Prostate gland (tissue), 2 donors: ENCODE results near the gene COG2. TPM values are rescaled to one million over a fixed set of nuclear protein-coding genes. Genes with fewer than 3 reads are reported as not detected.

Experiments used
- DNase-seq: peaks from one replicate; pipeline ENCODE4 v3.0.0-alpha.2; 2019; ENCODE audit warnings: low spot score
- H3K27ac ChIP-seq, 2 donors: fragments of 200-600 bp; sonication (generic); 2 replicates each; pipeline ENCODE4 v1.5.1; 2017 to 2019
- H3K27me3 ChIP-seq: fragments of 200-600 bp; sonication (generic); replicated peaks from 2 replicates; pipeline ENCODE4 v1.5.1; 2019; ENCODE audit not compliant: insufficient read depth
- H3K36me3 ChIP-seq, 2 donors: fragments of 200-600 bp; sonication (generic); 1 replicate in 1 of 2; 2 replicates in 1 of 2; pipeline versions ENCODE4 v1.5.1 to v1.8.1; 2017 to 2019
- H3K4me1 ChIP-seq: fragments of 200-600 bp; sonication (generic); replicated peaks from 2 replicates; pipeline ENCODE4 v1.5.1; 2019
- H3K4me3 ChIP-seq, 2 donors: fragments of 200-600 bp; sonication (generic); 2 replicates each; pipeline ENCODE4 v1.5.1; 2017 to 2019
- H3K9me3 ChIP-seq: fragments of 200-600 bp; sonication (generic); 2 replicates; pipeline ENCODE4 v1.5.1; 2017
- POLR2A ChIP-seq: fragments of 450-650 bp; IDR thresholded peaks from one replicate; pipeline ENCODE4 v1.6.1; 2016; ENCODE audit warnings: antibody characterized with exemption, mild to moderate bottlenecking
- POLR2AphosphoS5 ChIP-seq: sonication (generic); formaldehyde crosslinking; IDR thresholded peaks from one replicate; pipeline ENCODE4 v1.6.1; 2017; ENCODE audit warnings: antibody characterized with exemption
- WGBS: methylation state at CpG from one replicate; pipeline ENCODE4 v1.1.5; 2018; 5-methylcytosine and 5-hydroxymethylcytosine counted together
- intact Hi-C: fragments of 100-400 bp; cut with DNase I; formaldehyde crosslinking; loops from one replicate; pipeline ENCODE4 v1.14.2; 2022
- total RNA-seq, 2 donors: library from RNA; depleted of rRNA; stranded (reverse); fragments of >200 nt; gene quantifications; one replicate each; pipeline ENCODE4 v1.1.0, GENCODE V29; 2016
- TF ChIP-seq, protein P1 (sequence below), 4 experiments: fragments of 200-600 bp in 2 of 4; fragments of 450-650 bp in 2 of 4; sonication (generic) in 2 of 4; IDR thresholded peaks; 1 replicate in 3 of 4; 2 replicates in 1 of 4; pipeline ENCODE4 v1.5.1; 2016 to 2019; ENCODE audit warnings: antibody characterized with exemption in 4 of 4, mild to moderate bottlenecking in 2 of 4, moderate library complexity in 2 of 4

COG2 gene, protein sequence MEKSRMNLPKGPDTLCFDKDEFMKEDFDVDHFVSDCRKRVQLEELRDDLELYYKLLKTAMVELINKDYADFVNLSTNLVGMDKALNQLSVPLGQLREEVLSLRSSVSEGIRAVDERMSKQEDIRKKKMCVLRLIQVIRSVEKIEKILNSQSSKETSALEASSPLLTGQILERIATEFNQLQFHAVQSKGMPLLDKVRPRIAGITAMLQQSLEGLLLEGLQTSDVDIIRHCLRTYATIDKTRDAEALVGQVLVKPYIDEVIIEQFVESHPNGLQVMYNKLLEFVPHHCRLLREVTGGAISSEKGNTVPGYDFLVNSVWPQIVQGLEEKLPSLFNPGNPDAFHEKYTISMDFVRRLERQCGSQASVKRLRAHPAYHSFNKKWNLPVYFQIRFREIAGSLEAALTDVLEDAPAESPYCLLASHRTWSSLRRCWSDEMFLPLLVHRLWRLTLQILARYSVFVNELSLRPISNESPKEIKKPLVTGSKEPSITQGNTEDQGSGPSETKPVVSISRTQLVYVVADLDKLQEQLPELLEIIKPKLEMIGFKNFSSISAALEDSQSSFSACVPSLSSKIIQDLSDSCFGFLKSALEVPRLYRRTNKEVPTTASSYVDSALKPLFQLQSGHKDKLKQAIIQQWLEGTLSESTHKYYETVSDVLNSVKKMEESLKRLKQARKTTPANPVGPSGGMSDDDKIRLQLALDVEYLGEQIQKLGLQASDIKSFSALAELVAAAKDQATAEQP
- 10 to 100 TPM; 26.1 to 32.8 TPM for total RNA-seq

DNA sequence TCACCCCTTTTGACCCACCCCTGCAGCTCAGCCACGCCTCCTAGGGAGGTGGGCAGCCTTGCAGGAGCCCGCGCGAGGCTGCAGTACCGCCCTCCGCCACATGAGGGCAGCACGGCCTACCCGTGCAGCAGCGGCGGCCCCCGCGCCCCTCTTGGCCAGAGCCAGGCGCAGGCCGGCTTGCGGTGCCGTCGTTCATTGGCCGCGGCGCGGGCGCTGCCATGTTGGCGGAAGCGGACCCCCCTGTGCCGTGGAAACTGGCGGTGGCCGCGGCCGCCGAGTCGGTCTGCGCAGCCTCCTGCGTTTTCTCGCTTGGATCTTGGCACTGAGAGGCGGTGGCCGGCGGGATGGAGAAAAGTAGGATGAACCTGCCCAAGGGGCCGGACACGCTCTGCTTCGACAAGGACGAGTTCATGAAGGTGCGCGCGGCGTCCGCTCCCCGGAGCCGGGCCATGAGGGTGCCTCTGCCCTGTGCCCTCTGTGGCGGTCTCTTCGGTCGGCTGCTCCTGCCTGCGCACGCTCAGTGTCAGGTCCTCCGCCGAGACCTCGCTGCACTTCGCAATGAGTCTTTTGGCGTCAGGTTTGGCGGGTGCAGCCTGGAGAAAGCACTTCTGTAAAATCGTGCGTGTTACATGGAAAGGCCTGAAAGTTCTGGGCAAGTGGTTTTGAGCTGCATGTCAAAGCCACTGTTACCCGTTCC, at the start of gene COG2:
Gene COG2, plus strand, starts transcription at position 219 of the 697 bp plus-strand sequence. Its CDS starts 126 bp downstream, at position 345.
- intact Hi-C loops = no loop called here
- WGBS = 0% methylated on average over 49 of the region's 62 CpGs
- H3K27ac ChIP-seq = peak within 1 kb of the TSS; percentile 63 to 84

DNA sequence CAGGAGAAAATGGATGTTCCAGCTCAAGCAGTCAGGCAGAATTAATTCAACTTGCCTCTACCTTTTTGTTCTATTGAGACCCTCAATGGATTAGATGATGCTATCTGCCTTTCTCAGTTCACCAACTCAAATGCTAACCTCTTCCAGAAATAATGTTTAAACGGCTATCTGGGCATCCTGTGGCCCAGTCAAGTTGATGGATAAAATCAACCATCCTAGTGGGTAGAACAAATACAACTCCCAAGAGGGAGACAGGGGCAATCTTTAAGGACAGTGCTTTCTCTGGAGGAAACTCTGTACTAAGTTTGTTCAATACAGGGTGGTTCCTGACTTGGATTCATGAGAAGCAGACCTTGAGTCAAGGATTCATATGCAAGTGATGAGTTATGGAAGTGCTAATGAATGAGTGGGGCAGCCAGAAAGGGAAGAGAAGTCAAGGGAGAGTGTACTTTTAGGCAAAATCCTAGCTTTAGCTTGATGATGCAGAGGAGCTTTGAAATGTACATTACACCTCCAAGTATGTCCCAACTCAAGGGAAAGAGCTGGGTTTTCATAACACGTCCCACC, 49.4 kb upstream of the COG2 start:
- H3K27ac ChIP-seq = no peak overlapping the region
- H3K4me1 ChIP-seq = no peaks in the 10 kb centered on the region
- H3K27me3 ChIP-seq = no peaks in the 10 kb centered on the region
- intact Hi-C loops = no loop called here
- no peak overlapping the region for H3K4me3 ChIP-seq
- no peak for DNase-seq
- no peak for TF ChIP-seq POLR2AphosphoS5
- TF ChIP-seq, protein P1, sequence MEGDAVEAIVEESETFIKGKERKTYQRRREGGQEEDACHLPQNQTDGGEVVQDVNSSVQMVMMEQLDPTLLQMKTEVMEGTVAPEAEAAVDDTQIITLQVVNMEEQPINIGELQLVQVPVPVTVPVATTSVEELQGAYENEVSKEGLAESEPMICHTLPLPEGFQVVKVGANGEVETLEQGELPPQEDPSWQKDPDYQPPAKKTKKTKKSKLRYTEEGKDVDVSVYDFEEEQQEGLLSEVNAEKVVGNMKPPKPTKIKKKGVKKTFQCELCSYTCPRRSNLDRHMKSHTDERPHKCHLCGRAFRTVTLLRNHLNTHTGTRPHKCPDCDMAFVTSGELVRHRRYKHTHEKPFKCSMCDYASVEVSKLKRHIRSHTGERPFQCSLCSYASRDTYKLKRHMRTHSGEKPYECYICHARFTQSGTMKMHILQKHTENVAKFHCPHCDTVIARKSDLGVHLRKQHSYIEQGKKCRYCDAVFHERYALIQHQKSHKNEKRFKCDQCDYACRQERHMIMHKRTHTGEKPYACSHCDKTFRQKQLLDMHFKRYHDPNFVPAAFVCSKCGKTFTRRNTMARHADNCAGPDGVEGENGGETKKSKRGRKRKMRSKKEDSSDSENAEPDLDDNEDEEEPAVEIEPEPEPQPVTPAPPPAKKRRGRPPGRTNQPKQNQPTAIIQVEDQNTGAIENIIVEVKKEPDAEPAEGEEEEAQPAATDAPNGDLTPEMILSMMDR (IDR thresholded peaks at IDR 0.05) = no peak
- no peak for TF ChIP-seq POLR2A
- 94% methylated on average over 2 of the region's 2 CpGs for WGBS
- no peaks in the 10 kb centered on the region for H3K36me3 ChIP-seq
- H3K9me3 ChIP-seq = no peaks in the 10 kb centered on the region

More for the DNA sequence above, at the start of gene COG2:
- peaks cover 9% of the 10 kb centered on the region for H3K4me1 ChIP-seq
- peak within 1 kb of the TSS; percentile 57 to 82 for H3K4me3 ChIP-seq
- DNase-seq = peak; percentile 93
- TF ChIP-seq POLR2AphosphoS5 = peak; percentile 84
- TF ChIP-seq, protein P1 (IDR thresholded peaks at IDR 0.05) = peak; percentile 99 to 100 (median 100)
- TF ChIP-seq POLR2A = peak; percentile 33
- no peaks in the 10 kb centered on the region for H3K36me3 ChIP-seq
- no peaks in the 10 kb centered on the region for H3K9me3 ChIP-seq
- no peaks in the 10 kb centered on the region for H3K27me3 ChIP-seq

DNA sequence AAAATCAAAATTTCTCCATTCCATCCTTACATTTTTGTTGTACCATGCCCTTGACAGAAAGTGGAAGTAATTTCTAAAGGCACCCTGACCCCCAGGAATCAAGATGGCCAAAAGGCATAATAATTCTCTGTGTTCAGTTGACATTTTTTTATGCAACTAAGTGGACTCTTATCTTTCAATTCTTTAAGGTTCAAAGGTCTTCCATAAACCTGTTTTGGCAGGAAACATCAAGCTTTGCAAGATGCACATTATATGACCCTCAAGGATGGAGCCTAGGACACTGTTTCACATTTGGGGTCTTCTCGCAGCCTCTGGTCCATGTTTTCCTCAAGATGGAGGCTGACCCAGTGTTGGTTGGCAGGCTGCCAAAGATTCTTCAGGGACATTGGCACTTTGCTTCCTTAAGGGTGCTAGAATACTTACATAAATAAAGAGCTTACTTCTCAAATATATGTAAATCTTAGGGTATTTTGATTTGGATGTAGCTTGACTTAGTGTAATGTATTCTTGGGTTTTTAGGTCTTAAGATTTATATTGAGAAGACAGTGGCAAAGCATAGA, 48.0 kb upstream of the COG2 start:
- no peaks in the 10 kb centered on the region for H3K9me3 ChIP-seq
- no peaks in the 10 kb centered on the region for H3K27me3 ChIP-seq
- H3K4me1 ChIP-seq = no peaks in the 10 kb centered on the region
- 89% methylated on average over 1 of the region's 1 CpG for WGBS
- no peaks in the 10 kb centered on the region for H3K36me3 ChIP-seq
- intact Hi-C loops = no loop called here
- no peak overlapping the region for H3K27ac ChIP-seq
- TF ChIP-seq POLR2AphosphoS5 (no peak), POLR2A (no peak)
- TF ChIP-seq, protein P1 (IDR thresholded peaks at IDR 0.05) = no peak
- no peak overlapping the region for H3K4me3 ChIP-seq
- no peak for DNase-seq

DNA sequence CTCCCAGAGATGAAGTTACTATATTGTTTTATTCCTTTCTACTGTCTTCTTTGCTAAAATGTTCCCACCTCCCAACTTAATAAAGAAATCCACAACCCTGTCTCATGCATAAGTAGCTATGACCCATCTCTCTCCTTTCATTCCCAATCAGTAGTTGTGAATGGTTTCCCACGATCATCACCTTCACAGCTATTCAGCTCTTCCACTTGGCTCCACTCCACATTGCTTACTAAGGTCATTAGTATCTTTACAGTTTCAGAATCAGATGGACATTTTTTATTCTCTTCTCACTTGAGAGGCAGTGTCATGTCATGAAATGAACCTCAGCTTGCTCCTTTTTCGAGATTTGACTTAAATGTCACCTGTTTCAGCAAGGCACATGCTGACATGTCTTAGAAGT, 47.1 kb upstream of the COG2 start:
- H3K4me1 ChIP-seq = no peaks in the 10 kb centered on the region

More for the DNA sequence above, 47.1 kb upstream of the COG2 start:
- WGBS = 85% methylated on average over 2 of the region's 2 CpGs
- Histone ChIP-seq H3K27ac (no peak overlapping the region), H3K4me3 (no peak overlapping the region), H3K27me3 (no peaks in the 10 kb centered on the region), H3K9me3 (no peaks in the 10 kb centered on the region), H3K36me3 (no peaks in the 10 kb centered on the region)
- intact Hi-C loops = no loop called here
- DNase-seq = no peak
- no peak for TF ChIP-seq POLR2AphosphoS5
- TF ChIP-seq, protein P1 (IDR thresholded peaks at IDR 0.05) = no peak
- TF ChIP-seq POLR2A = no peak
